SK-N-SH treated with all-trans-retinoic acid at 6 μM for 48 hours (cell line): ENCODE results near the gene RAB31.

Experiments
- BACH2 ChIP-seq: fragments of 250-450 bp; sonication (Bioruptor Pico); IDR thresholded peaks from 2 replicates; pipeline ENCODE4 v1.9.0; 2021; ENCODE audit warnings: mild to moderate bottlenecking, borderline replicate concordance
- ESRRG ChIP-seq: fragments of 250-450 bp; sonication (Bioruptor Pico); IDR thresholded peaks from 2 replicates; pipeline ENCODE4 v1.6.1; 2021; ENCODE audit warnings: mild to moderate bottlenecking
- PPARA ChIP-seq: fragments of 250-450 bp; sonication (Bioruptor Pico); IDR thresholded peaks from 2 replicates; pipeline ENCODE4 v1.5.0; 2020; ENCODE audit warnings: mild to moderate bottlenecking, borderline replicate concordance
- RARB ChIP-seq: fragments of 250-450 bp; sonication (Bioruptor Pico); IDR thresholded peaks from 2 replicates; pipeline ENCODE4 v1.8.0; 2021; ENCODE audit warnings: mild to moderate bottlenecking, moderate library complexity
- SNAI2 ChIP-seq: fragments of 250-450 bp; sonication (Bioruptor Pico); IDR thresholded peaks from 2 replicates; pipeline ENCODE4 v1.5.0; 2020; ENCODE audit warnings: mild to moderate bottlenecking, moderate library complexity
- TCF4 ChIP-seq: fragments of 250-450 bp; sonication (Bioruptor Pico); IDR thresholded peaks from 2 replicates; pipeline ENCODE4 v1.8.0; 2021; ENCODE audit warnings: mild to moderate bottlenecking, moderate library complexity, borderline replicate concordance
- TSHZ2 ChIP-seq: fragments of 250-450 bp; sonication (Bioruptor Pico); IDR thresholded peaks from 2 replicates; pipeline ENCODE4 v1.5.0; 2020; ENCODE audit warnings: mild to moderate bottlenecking, moderate library complexity
- ZC3H10 ChIP-seq: fragments of 250-450 bp; sonication (Bioruptor Pico); IDR thresholded peaks from 2 replicates; pipeline ENCODE4 v1.5.1; 2021; ENCODE audit warnings: mild to moderate bottlenecking, moderate library complexity
- ZFP3 ChIP-seq: fragments of 250-450 bp; sonication (Bioruptor Pico); IDR thresholded peaks from 2 replicates; pipeline ENCODE4 v1.5.0; 2020; ENCODE audit warnings: mild to moderate bottlenecking, moderate library complexity
- ZFP30 ChIP-seq: fragments of 450-650 bp; formaldehyde crosslinking; IDR thresholded peaks from 2 replicates; pipeline ENCODE4 v1.5.0; 2022; ENCODE audit warnings: mild to moderate bottlenecking, moderate library complexity

GRCh38 chr18:9851511-9851910, 143.4 kb downstream of the RAB31 start:
- TF ChIP-seq RARB (CRISPR knock-in tag), result no peak
- no peak for TF ChIP-seq ZC3H10 (CRISPR knock-in tag)
- TF ChIP-seq TCF4 (CRISPR knock-in tag), result no peak
- no peak for TF ChIP-seq SNAI2 (CRISPR knock-in tag)
- no peak for TF ChIP-seq ESRRG (CRISPR knock-in tag)
- TF ChIP-seq ZFP3 (CRISPR knock-in tag), result no peak
- no peak for TF ChIP-seq ZFP30
- no peak for TF ChIP-seq BACH2 (CRISPR knock-in tag)
- TF ChIP-seq PPARA, result no peak
- TF ChIP-seq TSHZ2 (CRISPR knock-in tag), result no peak
